ENCODE measurements around the gene POLR2E. TPM values are rescaled to one million over a fixed set of nuclear protein-coding genes. Genes with fewer than 3 reads are reported as not detected.

The POLR2E gene
- total and polyA plus RNA-seq, 10 donors: 70.8 to 152 (median 120) TPM

- H3K4me3 ChIP-seq: peak overlapping the region in 1 of 8 donors; percentile 1
- no peaks in the 10 kb centered on the region for H3K9me3 ChIP-seq
- peaks cover 29 to 79% (median 58%) of the 10 kb centered on the region in 6 donors for H3K4me1 ChIP-seq
- 62 to 74% (median 70%) methylated on average over 16 to 23 of the region's 25 CpGs for WGBS, 5 donors
- peak overlapping the region; percentile 47 to 100 (median 84) for H3K27ac ChIP-seq
- peaks cover 0 to 56% (median 11%) of the 10 kb centered on the region in 6 donors for H3K36me3 ChIP-seq
- intact Hi-C loops (cut with DNase I; ENCODE audit: low total_unique reads): no loop called here
- TF ChIP-seq POLR2AphosphoS5 (IDR thresholded peaks at IDR 0.05) (no peak), POLR2A (IDR thresholded peaks at IDR 0.05) (no peak), CTCF (IDR thresholded peaks at IDR 0.05 in 8 of 11, conservative IDR thresholded peaks at IDR 0.05 in 3 of 11) (no peak)
- no peak for DNase-seq
- H3K27me3 ChIP-seq (replicated peaks in 1 of 7): no peaks in the 10 kb centered on the region
These were observed 41.6 kb upstream of the POLR2E start for GRCh38 chr19:1136621-1137317.

DNA sequence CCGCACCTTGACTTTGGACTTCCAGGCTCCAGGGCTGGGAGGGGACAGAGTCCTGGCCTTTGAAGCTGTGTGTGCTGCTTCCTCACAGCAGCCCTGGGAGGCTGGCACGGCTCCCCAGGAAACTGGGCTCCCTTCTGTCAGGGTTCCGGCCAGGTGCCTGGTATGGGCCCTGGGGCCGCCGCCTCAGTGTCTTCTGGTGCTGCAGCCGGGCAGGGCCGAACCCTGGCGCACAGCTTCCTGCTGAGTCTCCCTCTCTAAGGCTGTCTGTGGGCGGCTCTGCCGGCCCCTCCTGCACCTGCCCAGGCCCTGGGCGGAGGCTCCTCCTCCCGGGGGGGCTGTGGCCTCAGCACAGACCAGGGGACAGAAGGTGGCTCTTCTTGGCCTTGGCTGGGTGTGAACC is 41.0 kb upstream of the POLR2E start:
- intact Hi-C loops (cut with DNase I; ENCODE audit: low total_unique reads): no loop called here
- Histone ChIP-seq H3K36me3 (peaks cover 0 to 50% (median 9%) of the 10 kb centered on the region in 6 donors), H3K4me1 (peaks cover 29 to 81% (median 61%) of the 10 kb centered on the region in 6 donors), H3K27ac (peak overlapping the region; percentile 47 to 100 (median 84)), H3K27me3 (replicated peaks in 1 of 7) (no peaks in the 10 kb centered on the region), H3K4me3 (peak overlapping the region in 1 of 8 donors; percentile 1), H3K9me3 (no peaks in the 10 kb centered on the region)
- no peak for DNase-seq
- 0 to 26% (median 25%) methylated on average over 1 to 12 of the region's 12 CpGs for WGBS, 5 donors
- TF ChIP-seq CTCF (IDR thresholded peaks at IDR 0.05 in 8 of 11, conservative IDR thresholded peaks at IDR 0.05 in 3 of 11) (no peak), POLR2A (IDR thresholded peaks at IDR 0.05) (no peak), POLR2AphosphoS5 (IDR thresholded peaks at IDR 0.05) (peak in 2 of 3 donors; percentile 55 to 72)

DNA sequence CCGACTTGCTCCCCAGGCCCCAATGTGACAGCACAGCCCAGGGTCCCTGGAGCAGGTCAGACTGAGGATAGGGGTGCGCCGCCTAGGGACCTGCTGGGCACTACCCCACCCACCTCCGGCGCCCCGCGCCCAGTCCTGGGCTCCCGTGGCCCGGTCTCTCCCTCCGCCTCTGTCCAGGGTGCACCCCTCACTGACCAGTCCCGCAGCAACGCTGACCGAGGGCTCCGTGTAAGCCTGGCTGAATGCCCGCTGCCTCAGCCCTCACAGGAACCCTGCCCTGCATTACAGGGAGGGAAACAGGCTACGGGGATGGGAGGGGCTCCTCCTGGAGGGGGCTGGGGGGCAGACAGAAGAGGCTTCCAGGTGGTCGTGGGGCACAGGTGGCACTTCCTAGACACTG is 40.3 kb upstream of the POLR2E start:
- H3K27ac ChIP-seq: peak overlapping the region; percentile 47 to 100 (median 84)
- no peak for DNase-seq
- H3K36me3 ChIP-seq: peaks cover 0 to 43% (median 5%) of the 10 kb centered on the region in 6 donors
- 77 to 87% (median 78%) methylated on average over 8 to 17 of the region's 17 CpGs for WGBS, 5 donors
- no peaks in the 10 kb centered on the region for H3K9me3 ChIP-seq
- intact Hi-C loops (cut with DNase I; ENCODE audit: low total_unique reads): no loop called here
- TF ChIP-seq CTCF (IDR thresholded peaks at IDR 0.05 in 8 of 11, conservative IDR thresholded peaks at IDR 0.05 in 3 of 11) (no peak), POLR2A (IDR thresholded peaks at IDR 0.05) (no peak), POLR2AphosphoS5 (IDR thresholded peaks at IDR 0.05) (peak in 1 of 3 donors; percentile 35)
- H3K4me1 ChIP-seq: peaks cover 36 to 81% (median 64%) of the 10 kb centered on the region in 6 donors
- H3K27me3 ChIP-seq (replicated peaks in 1 of 7): no peaks in the 10 kb centered on the region
- no peak overlapping the region for H3K4me3 ChIP-seq

DNA sequence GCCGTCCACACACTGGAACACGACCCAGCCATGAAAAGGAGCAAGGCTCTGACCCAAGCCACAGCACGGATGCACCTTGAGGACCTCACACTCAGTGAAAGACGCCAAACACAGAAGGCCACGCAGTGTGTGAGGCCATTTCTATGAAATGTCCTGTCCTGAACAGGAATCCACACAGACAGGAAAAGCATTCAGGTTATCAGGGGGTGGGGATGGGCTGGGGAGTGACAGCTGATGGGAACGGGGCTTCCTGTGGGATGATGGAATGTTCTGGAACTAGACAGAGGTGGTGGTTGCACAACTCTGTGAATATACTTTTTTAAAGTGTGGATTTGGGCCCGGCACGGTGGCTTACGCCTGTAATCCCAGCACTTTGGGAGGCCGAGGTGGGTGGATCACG is 39.3 kb upstream of the POLR2E start:
- peak overlapping the region in 1 of 8 donors; percentile 95 for H3K4me3 ChIP-seq
- DNase-seq: no peak
- peak overlapping the region in 6 of 8 donors; percentile 32 to 100 (median 98) for H3K27ac ChIP-seq
- peaks cover 47 to 85% (median 72%) of the 10 kb centered on the region in 6 donors for H3K4me1 ChIP-seq
- 77 to 88% (median 87%) methylated on average over 9 to 11 of the region's 11 CpGs for WGBS, 5 donors
- no peaks in the 10 kb centered on the region for H3K9me3 ChIP-seq
- no peaks in the 10 kb centered on the region for H3K27me3 ChIP-seq (replicated peaks in 1 of 7)
- intact Hi-C loops (cut with DNase I; ENCODE audit: low total_unique reads): no loop called here
- TF ChIP-seq POLR2A (IDR thresholded peaks at IDR 0.05) (no peak), CTCF (IDR thresholded peaks at IDR 0.05 in 8 of 11, conservative IDR thresholded peaks at IDR 0.05 in 3 of 11) (no peak), POLR2AphosphoS5 (IDR thresholded peaks at IDR 0.05) (no peak)
- peaks cover 0 to 42% (median 4%) of the 10 kb centered on the region in 6 donors for H3K36me3 ChIP-seq
